Activated CD4-positive, alpha-beta T cell treated with anti-CD3 and anti-CD28 coated beads, Interleukin-2, amount 50 U/mL, for 48 hours (primary cell): ENCODE measurements around the gene PARD6G.
"Not testable (repeated sequence)": the region's sequence is repeated elsewhere in the genome, so short reads cannot be mapped to it uniquely, and the experiment has no call there.

Source experiments
- DNase-seq, 2 experiments: peaks; one replicate each; pipeline ENCODE4 v3.0.0-alpha.2; 2020

The PARD6G gene

DNA sequence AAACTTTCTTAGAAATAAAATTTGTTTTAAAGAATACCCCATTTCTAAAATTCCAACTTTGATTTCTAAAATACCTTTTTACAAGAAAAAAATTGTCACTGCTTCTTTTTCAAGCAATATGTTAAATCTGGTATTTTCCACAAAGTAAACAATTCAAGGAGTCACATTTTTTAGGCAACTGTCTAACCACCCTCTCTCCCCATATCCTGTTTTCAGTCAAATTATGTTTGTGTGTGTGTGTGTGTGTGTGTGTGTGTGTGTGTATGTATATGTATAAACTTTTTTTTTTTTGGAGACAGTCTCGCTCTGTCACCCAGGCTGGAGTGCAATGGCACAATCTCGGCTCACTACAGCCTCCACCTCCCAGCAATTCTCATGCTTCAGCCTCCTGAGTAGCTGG lies 79.0 kb downstream of the PARD6G start:
- DNase-seq = no peak

DNA sequence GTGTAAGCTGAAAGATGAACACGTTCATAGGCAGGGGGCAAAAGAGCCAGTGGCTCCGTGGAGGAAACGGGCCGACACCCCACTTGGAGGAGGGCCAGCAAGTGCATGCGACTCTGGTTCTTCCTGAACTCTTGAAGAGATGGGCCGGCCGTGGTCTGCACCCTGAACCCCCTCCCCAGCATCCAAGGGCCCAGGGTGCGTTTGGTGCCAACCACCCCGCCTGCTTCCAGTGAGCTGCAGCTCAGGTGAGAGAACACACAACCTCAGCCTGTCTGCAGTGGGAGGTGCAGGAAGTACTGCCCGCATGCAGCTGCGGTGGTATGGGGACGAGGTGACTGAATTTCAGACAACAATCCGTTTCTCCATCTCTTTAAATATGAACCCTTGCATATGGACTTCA lies 79.4 kb downstream of the PARD6G start:
- no peak for DNase-seq

DNA sequence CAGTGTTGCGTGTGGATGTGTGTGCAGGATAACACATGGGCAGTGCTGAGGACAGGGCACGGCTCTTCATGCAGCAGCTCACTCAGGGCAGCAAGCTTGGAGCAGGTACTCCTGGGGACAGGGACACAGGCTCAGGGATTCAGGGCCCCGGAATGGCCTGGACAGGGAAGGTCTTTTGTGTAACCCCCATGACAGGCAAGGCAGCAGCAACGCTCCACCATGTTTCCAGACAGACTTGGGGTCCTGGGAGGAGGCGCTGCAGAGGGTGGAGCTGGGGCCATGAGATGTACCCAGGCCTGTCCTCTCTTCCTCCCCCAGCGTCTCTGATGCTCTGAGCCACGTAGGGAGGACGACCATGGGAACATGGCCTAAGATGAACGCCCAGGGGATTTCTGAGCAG lies 80.0 kb downstream of the PARD6G start:
- no peak for DNase-seq

DNA sequence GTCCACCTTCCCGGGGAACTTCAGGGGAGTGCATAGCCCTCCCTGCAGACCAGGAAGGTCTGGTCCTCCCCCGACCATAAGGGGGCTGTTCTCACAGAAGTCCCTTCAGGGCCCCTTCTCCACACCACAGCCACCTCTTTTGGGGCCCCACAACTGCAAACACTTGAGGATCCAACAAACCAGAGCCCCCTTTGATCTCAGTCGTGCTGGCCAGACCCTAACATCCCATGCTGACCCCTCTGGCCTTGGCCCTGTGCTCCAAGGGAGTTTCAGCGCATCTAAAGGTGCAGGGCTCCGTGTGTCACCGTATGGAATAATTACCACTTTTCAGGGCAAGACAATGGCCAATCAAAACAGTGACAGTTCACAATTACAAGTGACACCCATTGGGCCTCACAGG lies 80.6 kb downstream of the PARD6G start:
- DNase-seq = no peak

DNA sequence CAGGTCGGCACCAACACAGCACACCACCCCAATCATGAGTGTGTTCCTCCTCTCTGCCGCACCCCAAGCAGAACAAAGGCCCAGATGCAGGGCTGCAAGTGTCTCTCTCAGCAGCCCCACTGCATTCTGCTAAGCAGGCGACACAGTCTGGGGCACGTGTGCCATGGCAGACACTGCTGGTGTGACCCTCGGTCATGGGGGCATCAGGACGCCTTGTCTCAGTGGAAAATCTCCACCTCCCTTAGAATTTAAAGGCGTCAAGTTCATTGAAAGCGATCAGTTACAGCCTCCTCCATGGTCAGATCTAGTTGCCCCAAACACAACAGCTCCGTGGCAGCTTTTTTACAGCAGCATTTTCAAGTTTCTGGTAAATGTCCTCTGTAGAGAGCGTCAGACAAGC lies 81.1 kb downstream of the PARD6G start:
- no peak for DNase-seq

DNA sequence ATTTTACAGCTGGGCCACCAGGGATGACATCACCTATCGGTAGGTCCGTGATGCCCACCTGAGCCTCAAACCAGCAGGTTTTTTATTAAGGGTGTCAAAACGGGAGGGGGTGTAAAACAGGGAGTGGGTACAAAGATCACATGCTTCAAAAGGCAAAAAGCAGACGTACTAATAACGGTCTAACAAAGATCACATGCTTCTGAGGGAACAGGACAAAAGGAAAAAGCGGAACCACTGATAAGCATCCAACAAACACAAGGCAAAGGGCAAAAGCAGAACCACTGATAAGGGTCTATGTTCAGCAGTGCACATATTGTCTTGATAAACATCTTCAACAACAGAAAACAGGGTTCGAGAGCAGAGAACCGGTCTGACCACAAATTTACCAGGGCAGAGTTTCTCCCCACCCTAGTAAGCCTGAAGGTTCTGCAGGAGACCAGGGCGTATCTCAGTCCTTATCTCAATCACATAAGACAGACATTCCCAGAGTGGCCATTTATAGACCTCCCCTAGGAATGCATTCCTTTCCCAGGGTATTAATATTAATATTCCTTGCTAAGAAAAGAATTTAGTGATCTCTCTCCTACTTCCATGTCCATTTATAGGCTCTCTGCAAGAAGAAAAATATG lies 82.5 kb downstream of the PARD6G start:
- not testable (repeated sequence) for DNase-seq

DNA sequence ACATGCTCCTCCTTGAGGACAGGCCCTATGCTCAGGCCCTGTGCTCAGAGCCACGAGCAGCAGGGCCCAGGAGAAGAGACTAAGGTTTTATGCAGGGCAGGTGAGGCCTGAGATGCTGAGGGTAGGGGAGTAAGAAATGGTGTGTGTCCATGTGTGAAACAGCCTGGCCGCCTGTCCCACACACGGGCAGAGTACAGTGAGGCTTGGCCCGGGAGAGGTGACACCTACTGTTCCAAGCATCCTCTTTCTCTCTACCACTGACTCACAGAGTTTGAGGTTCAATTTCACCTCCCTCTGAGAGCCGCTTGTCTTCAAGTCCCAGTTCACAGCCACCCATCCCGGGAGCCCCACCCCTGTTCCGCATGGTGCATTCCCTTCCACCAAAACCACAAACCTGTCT lies 84.1 kb downstream of the PARD6G start:
- no peak for DNase-seq

DNA sequence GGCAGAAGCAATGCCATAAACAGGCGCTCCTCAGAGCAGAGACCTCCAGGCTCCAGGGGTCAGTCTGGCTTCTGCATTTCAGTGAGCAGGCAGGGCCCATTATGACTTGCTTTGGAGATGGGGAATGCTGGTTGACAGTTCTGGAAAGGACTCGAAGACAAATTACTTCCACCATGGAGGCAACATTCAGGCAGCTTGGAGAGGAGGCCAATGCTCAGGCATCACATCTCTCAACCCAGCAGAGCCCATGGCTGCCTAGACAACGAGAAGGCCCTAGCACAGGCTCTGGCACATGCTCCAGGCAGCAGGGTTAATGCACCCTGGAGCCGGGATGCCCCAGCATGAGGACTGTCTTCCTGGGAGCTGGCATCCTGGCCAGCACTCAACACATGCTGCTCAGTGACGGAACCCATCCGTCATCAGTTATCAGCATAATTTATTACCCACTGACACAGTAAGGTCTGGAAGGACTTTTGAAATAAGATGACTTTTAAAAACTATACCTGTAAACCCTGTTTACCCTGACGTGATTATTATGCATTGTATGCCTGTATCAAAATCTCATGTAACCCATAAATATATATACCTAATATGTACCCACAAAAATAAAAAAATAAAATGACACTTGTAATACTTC lies 85.4 kb downstream of the PARD6G start:
- no peak for DNase-seq

DNA sequence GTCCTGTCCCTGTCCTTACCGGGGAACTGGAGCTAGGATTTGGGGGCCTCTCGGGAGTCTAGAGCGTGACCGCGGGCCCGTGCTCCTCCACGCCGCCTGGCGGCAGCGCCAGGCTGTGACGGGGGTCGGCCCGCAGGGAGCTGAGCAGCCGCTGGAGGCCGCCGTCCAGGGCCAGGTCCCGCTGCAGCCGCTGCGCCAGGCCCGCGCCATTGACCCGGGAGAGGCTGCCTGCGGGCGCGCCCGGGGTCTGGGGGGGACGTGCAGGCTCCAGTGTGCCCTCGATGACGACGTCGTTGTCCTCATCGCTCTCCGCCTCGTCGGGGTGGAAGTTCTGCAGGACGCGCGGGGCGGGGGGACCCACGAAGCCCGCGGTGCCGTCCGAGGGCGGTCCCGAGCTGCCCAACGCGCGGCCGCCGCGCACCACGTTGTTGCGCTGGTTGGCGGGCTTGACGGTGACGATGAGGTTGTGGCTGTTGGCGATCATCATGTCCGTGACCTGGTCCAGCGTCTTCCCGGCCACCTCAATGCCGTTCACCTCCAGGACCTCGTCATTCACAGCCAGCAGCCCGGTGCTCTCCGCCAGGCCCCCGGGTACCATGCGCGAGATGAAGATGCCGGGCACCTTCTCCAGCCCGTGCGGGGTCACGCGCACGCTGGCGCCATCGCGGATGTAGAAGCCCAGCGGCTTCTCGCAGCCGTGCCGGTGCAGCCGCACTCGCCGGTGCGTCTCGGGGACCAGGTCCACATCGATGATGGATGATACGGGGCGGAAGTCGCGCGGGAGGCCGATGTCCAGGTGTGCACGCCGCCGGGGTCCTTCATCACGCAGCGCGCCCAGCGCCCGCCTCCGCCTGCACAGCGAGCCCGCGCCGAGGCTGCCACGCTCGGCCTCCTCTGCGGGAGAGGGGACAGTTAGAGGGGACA lies 87.3 kb downstream of the PARD6G start:
- DNase-seq = peak; percentile 46 to 62

DNA sequence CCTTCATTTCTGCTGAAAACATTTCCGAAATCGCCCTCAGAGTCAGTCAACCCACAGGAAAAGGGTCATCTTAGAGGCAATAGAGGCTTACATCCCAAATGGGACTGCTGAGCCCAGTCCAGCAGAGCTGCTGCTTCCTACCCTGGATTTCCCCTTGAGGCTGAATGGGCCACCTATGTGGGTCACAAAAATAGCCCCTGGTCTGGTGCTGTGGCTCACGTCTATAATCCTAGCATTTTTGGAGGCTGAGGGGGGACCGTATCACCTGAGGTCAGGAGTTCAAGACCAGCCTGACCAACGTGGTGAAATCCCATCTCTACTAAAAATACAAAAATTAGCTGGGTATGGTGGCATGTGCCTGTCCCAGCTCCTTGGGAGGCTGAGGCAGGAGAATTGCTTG lies 88.9 kb downstream of the PARD6G start:
- no peak for DNase-seq

DNA sequence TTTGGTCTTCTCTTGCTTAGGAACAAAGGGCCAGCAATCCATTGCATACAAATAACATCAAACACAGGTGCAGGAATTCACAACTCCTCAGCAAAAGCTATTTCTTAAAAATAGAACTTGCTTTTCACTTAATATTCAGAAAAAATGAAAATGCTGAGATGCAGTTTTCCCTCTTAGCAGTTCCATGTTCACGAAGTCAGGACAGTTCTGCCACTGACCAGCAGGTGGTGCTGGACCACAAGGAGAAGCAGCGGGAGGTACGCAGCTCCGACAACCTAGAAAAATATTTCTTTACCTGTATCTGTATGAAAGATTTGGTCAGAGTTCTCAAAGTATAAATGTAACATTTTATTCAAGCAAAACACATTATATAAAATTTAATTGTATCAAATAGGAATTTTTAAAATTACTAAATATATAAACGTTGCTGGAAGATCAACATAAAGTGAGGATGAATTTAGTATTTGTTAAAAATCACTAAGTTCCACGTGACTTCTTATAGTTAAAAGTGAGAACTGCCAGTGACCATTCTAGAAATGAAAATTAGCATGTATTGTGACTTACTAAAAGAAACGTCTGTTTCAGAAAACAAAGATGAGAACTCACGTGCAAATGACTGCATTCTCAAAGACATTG lies 89.5 kb downstream of the PARD6G start:
- DNase-seq = peak; percentile 84 to 89

DNA sequence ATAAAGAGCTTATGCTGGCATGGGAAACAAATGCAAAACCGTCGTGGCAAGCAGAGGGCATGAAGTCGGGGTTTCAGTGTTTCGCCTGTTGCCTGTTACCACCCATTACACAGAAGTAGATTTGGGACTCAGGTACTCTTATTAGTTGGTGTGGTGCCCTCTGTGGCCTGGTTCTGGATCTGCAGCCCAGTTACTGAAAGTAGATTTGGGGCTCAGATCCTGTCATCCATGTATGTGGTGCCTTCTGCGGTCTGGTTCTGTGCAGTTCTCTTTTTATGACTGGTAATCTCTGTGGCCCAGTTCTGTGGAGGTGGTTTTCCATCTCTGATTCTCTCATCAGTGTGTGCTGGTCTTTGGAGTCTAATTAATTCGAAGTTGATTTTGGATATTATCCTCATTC lies 93.0 kb downstream of the PARD6G start:
- DNase-seq = peak; percentile 54 to 62

DNA sequence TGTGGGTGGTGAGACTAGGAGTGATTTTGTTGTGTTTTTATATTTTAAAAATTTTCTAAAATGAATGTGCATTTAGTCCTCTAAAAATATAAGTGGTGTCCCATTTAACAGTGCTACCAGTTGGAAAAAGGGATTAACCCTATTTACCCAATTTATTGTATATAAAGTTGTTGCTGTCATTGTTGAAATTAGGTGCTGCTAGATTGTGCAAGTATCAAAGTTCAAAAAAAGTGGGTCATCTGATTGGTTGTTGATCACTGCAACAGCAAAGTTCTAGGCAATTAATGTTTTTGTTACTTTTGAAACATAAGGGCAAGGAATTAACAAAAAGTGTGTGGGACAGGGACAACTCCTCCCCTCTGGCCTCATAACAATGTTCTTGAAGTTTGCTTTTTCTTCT lies 97.6 kb downstream of the PARD6G start:
- DNase-seq = no peak

DNA sequence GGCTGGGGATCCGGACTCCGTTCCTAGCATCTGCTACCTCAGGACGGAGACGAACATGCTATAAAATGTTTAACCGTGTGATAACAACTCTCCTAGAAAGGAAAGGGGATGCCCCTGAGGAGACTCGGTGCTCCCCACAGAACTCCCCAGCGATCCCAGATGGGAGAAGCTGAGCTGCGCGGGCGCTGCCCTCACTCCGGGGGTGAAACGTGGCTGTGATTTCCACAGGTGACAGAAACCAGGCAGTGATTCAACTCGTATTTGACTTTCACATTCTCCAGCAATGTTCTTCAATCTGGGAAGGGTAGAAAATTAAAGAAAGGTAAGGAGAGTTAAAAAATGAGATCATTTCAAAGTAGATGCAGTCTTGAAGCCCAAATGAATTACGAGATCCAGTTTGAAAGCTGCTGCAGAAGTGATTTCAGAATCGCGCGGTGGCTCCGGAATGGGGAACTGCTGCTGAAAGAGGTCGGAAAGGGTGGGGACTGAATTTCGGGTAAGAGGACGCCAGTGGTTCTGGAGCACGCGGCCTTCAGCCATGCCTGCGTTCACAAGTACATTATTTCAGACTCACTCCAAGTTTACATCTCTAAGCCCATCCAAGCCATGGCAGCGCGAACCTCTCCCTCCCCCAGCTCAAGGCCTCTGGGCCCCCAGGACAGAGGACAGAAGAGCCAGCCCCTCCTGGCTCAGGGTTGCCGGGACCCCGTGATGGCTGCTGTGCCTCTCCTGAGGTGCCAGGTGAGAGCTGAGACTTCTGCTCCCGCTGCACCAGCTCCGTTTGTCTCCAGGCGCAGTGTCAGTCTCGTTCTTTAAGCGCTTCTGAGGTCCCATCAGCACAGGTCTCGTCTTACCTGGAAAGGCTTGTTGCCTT lies 98.8 kb downstream of the PARD6G start:
- DNase-seq = no peak

DNA sequence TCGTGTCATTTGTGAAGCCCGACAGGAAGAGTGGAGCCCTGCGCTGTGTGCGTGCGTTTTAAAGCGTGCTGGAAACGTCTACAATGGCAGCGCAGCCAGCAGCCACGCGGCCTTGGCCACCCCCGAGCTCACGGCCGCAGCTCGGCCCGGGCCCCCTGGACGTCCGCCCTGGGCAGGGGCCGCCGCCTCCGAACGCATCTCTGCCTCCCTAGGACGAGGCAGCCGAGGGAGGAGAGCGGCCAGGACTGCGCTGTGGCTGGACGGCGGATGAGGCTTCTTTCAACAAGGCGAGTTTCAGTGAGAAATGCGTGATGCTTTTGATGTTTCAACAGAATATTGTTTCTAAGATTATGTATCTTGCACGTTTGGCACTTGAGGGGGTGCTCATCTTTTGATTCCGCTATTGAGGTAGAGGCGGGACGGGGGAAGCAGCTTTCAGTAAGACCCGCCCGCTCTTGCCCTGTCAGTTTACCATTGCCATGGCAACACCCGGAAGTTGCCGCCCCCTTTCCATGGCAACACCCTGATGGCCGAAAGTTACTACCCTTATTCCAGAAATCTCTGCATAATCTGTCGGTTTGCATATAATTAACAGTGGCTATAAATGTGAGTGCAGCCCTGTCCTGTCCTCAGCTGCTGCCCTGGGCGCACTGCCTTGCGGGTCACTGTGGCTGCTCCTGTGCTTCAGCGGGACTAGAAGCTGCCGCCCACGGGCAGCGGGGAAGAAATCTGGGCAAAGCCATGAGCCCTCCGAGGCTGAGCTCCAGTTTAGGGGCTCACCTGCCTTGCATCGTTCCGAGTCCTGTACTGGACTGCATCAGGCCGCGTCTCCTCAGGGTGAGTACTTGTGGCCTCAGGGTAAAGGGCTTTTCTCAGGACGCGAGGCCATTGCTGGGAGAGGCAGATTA lies 99.6 kb downstream of the PARD6G start:
- DNase-seq = peak; percentile 86 to 89

DNA sequence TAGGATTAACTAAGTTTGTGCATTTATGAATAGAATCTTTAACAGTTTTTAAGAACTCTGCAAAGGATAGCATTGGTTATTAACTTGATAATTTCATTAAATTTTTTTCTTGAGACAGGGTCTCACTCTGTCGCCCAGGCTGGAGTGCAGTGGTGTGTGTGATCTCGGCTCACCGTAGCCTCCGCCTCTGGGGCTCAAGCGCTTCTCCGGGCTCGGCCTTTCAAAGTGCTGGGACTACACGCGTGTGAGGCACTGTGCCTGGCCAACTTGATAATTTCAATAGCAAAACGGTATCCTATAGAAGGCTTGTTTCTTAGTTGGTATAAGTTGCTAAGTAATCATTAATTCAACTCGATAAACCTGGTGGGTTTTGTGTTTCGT lies 100.3 kb downstream of the PARD6G start:
- DNase-seq = peak; percentile 16 to 18

DNA sequence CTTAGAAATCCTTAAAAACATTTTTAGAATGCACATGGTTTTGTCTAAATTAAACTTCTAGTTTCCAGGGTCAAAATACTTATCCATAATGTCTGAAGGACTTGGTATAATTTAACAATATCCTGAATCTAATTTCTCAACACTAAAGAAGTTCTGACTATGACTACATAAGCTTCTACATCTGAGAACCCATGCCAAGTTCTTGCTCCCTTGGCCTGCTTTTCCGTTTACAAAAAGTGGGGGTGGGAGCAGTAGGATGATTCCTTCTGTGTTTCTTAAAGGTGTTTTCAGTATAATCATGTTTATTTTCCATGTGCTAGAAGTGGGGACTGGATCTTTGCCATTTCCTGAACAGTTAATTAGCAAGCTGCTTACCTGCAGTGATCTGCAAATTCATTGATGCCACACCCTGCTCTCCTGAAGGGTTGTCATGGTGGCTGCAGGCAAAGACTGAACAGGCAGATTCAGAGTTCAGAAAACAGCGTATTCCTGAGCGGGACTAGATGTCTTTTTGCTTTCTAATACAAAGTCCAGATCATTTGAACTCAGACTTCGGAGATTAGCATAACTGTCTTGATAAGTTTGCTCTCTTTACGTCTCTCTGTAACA lies 102.0 kb downstream of the PARD6G start:
- DNase-seq = no peak

DNA sequence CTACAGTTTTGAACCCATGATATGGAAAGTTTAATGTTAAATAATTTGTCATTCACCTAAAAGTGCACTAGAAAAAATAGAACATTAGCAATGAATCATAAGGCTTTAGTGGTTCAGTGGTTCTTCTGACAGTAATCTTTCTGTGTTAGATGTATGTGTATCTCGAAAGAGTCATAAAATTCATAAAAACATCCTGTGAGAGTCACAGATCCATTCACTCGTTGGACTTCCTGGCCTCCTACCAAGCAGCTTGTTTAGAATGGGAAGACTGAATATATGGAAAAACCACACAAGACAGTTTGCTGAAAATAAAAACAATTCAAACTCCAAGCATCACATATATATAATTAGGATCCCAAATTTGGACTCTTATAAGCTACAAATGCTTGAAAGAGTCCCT lies 103.4 kb downstream of the PARD6G start:
- DNase-seq = no peak

DNA sequence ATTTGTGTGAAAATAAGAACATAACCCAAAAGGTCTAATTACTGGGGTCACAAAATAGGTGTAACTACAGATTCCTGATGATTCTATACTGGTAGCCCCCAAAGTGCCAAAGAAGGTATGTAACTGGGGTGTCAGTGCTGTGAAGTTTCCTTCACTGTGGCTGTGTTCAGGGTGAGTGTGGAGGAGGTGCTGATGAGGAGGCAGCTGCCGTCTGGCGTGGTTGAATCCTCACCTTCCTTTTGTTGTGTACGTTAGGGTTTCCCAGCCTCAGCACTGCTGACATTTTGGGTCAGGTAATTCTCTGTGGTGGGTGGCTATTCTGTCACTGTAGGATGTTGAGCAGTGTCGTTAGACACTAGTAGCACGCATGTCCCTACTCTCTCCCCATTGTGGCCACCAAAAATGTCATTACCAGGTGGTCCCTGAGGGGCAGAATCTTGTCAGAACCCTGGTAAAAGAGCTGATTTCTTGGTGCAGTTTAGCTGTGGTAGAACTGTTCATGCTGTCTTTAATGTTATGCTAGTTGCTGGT lies 106.8 kb downstream of the PARD6G start:
- no peak for DNase-seq

DNA sequence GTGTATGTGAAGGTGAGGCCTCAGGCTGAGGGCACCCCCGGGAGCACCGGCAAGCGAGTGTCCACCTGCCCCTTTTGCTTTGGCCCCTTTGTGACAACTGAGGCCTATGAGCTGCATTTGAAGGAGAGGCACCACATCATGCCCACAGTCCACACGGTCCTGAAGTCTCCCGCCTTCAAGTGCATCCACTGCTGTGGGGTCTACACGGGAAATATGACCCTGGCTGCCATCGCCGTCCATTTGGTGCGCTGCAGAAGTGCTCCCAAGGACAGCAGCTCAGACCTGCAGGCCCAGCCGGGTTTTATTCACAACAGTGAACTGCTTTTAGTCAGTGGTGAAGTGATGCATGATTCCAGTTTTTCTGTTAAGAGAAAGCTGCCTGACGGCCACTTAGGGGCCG lies 109.3 kb downstream of the PARD6G start:
- no peak for DNase-seq

DNA sequence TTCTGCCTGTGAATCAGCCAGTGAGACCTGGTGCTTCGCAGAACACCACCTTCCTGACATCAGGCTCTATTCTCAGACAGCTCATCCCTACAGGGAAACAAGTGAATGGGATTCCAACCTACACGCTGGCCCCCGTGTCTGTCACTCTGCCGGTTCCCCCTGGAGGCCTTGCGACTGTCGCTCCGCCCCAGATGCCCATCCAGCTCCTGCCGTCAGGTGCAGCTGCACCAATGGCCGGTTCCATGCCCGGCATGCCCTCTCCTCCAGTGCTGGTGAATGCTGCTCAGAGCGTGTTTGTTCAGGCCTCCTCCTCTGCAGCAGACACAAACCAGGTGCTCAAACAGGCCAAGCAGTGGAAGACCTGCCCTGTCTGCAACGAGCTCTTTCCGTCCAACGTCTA lies 110.2 kb downstream of the PARD6G start:
- DNase-seq = no peak
